GM12873 (cell line): ENCODE measurements around the gene MAPKBP1.

Experiments used
- CTCF ChIP-seq: IDR thresholded peaks from 2 replicates; pipeline ENCODE4 v1.5.1; 2012; ENCODE audit warnings: low read depth, mild to moderate bottlenecking, moderate library complexity, low read length, control low read depth; ENCODE audit not compliant: insufficient read depth; ENCODE audit errors: missing control alignments

Gene MAPKBP1

GRCh38 chr15:41869770-41870688 is 95.7 kb downstream of the MAPKBP1 start:
- no peak for TF ChIP-seq CTCF

GRCh38 chr15:41870689-41871081 is 96.4 kb downstream of the MAPKBP1 start:
- no peak for TF ChIP-seq CTCF

- no peak for TF ChIP-seq CTCF
These were observed 97.1 kb downstream of the MAPKBP1 start for GRCh38 chr15:41871175-41871905.

- no peak for TF ChIP-seq CTCF
These were observed 98.0 kb downstream of the MAPKBP1 start for GRCh38 chr15:41872166-41872747.

- no peak for TF ChIP-seq CTCF
These were observed 99.4 kb downstream of the MAPKBP1 start for GRCh38 chr15:41873711-41874110.

- no peak for TF ChIP-seq CTCF
These were observed 100.5 kb downstream of the MAPKBP1 start for GRCh38 chr15:41874736-41875135.

- no peak for TF ChIP-seq CTCF
These were observed 101.7 kb downstream of the MAPKBP1 start for GRCh38 chr15:41876007-41876406.
